OCI-LY3 (cell line): ENCODE data around the gene PARS2.

Experiments used
- CTCF ChIP-seq: fragments of 200-600, 300-600 bp; sonication (generic); IDR thresholded peaks from 2 replicates; pipeline ENCODE4 v1.5.1; 2014; ENCODE audit warnings: antibody characterized with exemption, low read length, low read depth
- EZH2phosphoT487 ChIP-seq: fragments of 200-600 bp; shearing (Covaris generic); IDR thresholded peaks from 2 replicates; pipeline ENCODE4 v1.6.1; 2018; ENCODE audit warnings: antibody characterized with exemption, mixed run types, low read depth

DNA sequence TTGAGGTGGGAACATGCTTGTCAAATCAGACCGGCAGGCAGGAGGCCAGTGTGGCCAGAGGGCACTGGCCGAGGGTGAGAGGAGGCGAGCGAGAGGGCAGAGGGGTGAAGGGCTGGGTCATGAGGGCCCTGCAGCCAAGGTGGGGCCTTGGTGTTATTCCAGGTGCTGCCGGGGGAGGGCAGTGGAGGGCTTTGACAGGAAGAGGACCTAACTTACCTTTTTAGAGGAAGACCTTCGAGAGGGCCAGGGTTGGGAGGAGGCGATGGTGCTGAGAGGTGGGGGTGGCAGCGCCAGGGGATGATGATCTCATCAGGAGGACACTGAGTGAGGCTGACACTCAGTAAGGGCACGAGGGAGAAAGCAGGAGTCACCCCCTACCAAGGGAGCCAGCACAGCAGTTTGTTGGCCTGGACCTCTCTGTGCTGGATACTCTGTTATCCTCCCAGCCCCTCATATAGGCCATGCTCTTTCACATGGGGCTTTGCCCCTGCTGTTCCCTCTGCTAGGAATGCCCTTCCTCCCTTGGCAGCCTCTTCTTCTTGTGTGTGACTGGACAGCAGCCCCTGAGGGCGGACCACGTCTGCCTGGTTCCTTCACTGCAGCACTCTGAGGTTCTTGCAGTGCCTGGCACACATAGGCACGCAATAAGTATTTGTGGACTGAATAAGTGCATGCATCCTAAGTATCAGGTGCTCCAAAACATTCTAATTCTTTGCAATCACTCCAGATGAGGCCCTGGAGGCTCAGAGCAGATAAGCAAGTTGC, 44.3 kb upstream of the PARS2 start:
- peak; percentile 13; the same call in 1 of the 2 replicates for TF ChIP-seq CTCF
- no peak for TF ChIP-seq EZH2phosphoT487
